ENCODE results near the gene TLL2. TPM values are rescaled to one million over a fixed set of nuclear protein-coding genes. Genes with fewer than 3 reads are reported as not detected.

TLL2 gene
- total RNA-seq, 1 experiment from 2014 or later = 0.18 TPM

- no peak overlapping the region for H3K4me3 ChIP-seq (ENCODE audit: low read length)
- H3K36me3 ChIP-seq (ENCODE audit: low read depth, low read length) = no peaks in the 10 kb centered on the region
- no peak overlapping the region for H3K4me2 ChIP-seq (ENCODE audit: low read length)
- no peak overlapping the region for H3K9ac ChIP-seq (ENCODE audit: low read length)
- H3F3A ChIP-seq (ENCODE audit: low read length, unreplicated experiment) = no peaks in the 10 kb centered on the region
- ChIA-PET POLR2A (ENCODE audit: unreplicated experiment) (no interaction called here), CTCF (interaction anchor here (0.6 kb wide), 1 partner anchor 287 kb away, joined by 4 read pairs; no protein-coding TSS in a partner anchor)
- intact Hi-C loops (cut with micrococcal nuclease) = no loop called here
- H2AFZ ChIP-seq (ENCODE audit: low read length) = no peak overlapping the region
- no peaks in the 10 kb centered on the region for H3K9me3 ChIP-seq (ENCODE audit: low read length)
- TF ChIP-seq CTCF (conservative IDR thresholded peaks at IDR 0.05; ENCODE audit: low read depth, low read length) = no peak
- TF ChIP-seq EZH2phosphoT487 (IDR thresholded peaks at IDR 0.05; ENCODE audit: borderline replicate concordance, low read length) = no peak
- TF ChIP-seq EZH2 (IDR thresholded peaks at IDR 0.05; ENCODE audit: low read length, unreplicated experiment) = no peak
- no peak for ATAC-seq
- H3K27ac ChIP-seq (ENCODE audit: low read length) = no peak overlapping the region
- BruUV-seq (replicated peaks) = no TSS peak
- H3K4me1 ChIP-seq (ENCODE audit: insufficient read depth, low read length) = no peaks in the 10 kb centered on the region
- no peaks in the 10 kb centered on the region for H3K79me2 ChIP-seq (ENCODE audit: low read length)
- H3K27me3 ChIP-seq (ENCODE audit: low read length) = peaks cover 62% of the 10 kb centered on the region
- H4K20me1 ChIP-seq (ENCODE audit: low read length) = no peaks in the 10 kb centered on the region
- no peak for DNase-seq
- no peaks in the 10 kb centered on the region for H3K9me2 ChIP-seq (replicated peaks; ENCODE audit: low read length)
Measured at GRCh38 chr10:96387601-96388000, 126.1 kb downstream of the TLL2 start.

- no peaks in the 10 kb centered on the region for H4K20me1 ChIP-seq (ENCODE audit: low read length)
- peaks cover 58% of the 10 kb centered on the region for H3K27me3 ChIP-seq (ENCODE audit: low read length)
- no peak overlapping the region for H3K27ac ChIP-seq (ENCODE audit: low read length)
- no peak overlapping the region for H3K4me3 ChIP-seq (ENCODE audit: low read length)
- no TSS peak for BruUV-seq (replicated peaks)
- no peaks in the 10 kb centered on the region for H3K9me2 ChIP-seq (replicated peaks; ENCODE audit: low read length)
- no peaks in the 10 kb centered on the region for H3K36me3 ChIP-seq (ENCODE audit: low read depth, low read length)
- TF ChIP-seq EZH2phosphoT487 (IDR thresholded peaks at IDR 0.05; ENCODE audit: borderline replicate concordance, low read length) = no peak
- no peak for TF ChIP-seq EZH2 (IDR thresholded peaks at IDR 0.05; ENCODE audit: low read length, unreplicated experiment)
- no peak for TF ChIP-seq CTCF (conservative IDR thresholded peaks at IDR 0.05; ENCODE audit: low read depth, low read length)
- no peaks in the 10 kb centered on the region for H3K79me2 ChIP-seq (ENCODE audit: low read length)
- ChIA-PET CTCF (interaction anchor here (0.6 kb wide), 1 partner anchor 287 kb away, joined by 4 read pairs; no protein-coding TSS in a partner anchor), POLR2A (ENCODE audit: unreplicated experiment) (no interaction called here)
- H3K4me2 ChIP-seq (ENCODE audit: low read length) = no peak overlapping the region
- no peak overlapping the region for H2AFZ ChIP-seq (ENCODE audit: low read length)
- no peaks in the 10 kb centered on the region for H3F3A ChIP-seq (ENCODE audit: low read length, unreplicated experiment)
- intact Hi-C loops (cut with micrococcal nuclease) = no loop called here
- DNase-seq (no peak), ATAC-seq (no peak)
- no peaks in the 10 kb centered on the region for H3K9me3 ChIP-seq (ENCODE audit: low read length)
- no peaks in the 10 kb centered on the region for H3K4me1 ChIP-seq (ENCODE audit: insufficient read depth, low read length)
- H3K9ac ChIP-seq (ENCODE audit: low read length) = no peak overlapping the region
Measured at GRCh38 chr10:96387161-96387560, 126.6 kb downstream of the TLL2 start.

GRCh38 chr10:96384506-96384905, 129.2 kb downstream of the TLL2 start:
- H3K9ac ChIP-seq (ENCODE audit: low read length) = no peak overlapping the region
- BruUV-seq (replicated peaks) = no TSS peak
- no peaks in the 10 kb centered on the region for H3F3A ChIP-seq (ENCODE audit: low read length, unreplicated experiment)
- H3K4me2 ChIP-seq (ENCODE audit: low read length) = no peak overlapping the region
- ChIA-PET POLR2A (ENCODE audit: unreplicated experiment) (no interaction called here), CTCF (no interaction called here)
- ATAC-seq = no peak
- DNase-seq = no peak
- no peak overlapping the region for H3K4me3 ChIP-seq (ENCODE audit: low read length)
- intact Hi-C loops (cut with micrococcal nuclease) = no loop called here
- H2AFZ ChIP-seq (ENCODE audit: low read length) = no peak overlapping the region
- no peak overlapping the region for H3K27ac ChIP-seq (ENCODE audit: low read length)
- no peak for TF ChIP-seq EZH2 (IDR thresholded peaks at IDR 0.05; ENCODE audit: low read length, unreplicated experiment)
- no peak for TF ChIP-seq CTCF (conservative IDR thresholded peaks at IDR 0.05; ENCODE audit: low read depth, low read length)
- TF ChIP-seq EZH2phosphoT487 (IDR thresholded peaks at IDR 0.05; ENCODE audit: borderline replicate concordance, low read length) = no peak
- no peaks in the 10 kb centered on the region for H3K9me2 ChIP-seq (replicated peaks; ENCODE audit: low read length)
- no peaks in the 10 kb centered on the region for H3K4me1 ChIP-seq (ENCODE audit: insufficient read depth, low read length)
- no peaks in the 10 kb centered on the region for H3K79me2 ChIP-seq (ENCODE audit: low read length)
- H3K36me3 ChIP-seq (ENCODE audit: low read depth, low read length) = no peaks in the 10 kb centered on the region
- H3K27me3 ChIP-seq (ENCODE audit: low read length) = peaks cover 36% of the 10 kb centered on the region
- H4K20me1 ChIP-seq (ENCODE audit: low read length) = no peaks in the 10 kb centered on the region
- no peaks in the 10 kb centered on the region for H3K9me3 ChIP-seq (ENCODE audit: low read length)
